Measurements from ENCODE around the gene PAQR9. TPM values are rescaled to one million over a fixed set of nuclear protein-coding genes. Genes with fewer than 3 reads are reported as not detected.
A peak's percentile ranks its signal among the peaks of the same experiment; 100 is the strongest.

Gene PAQR9
- total RNA-seq, 1 donor from 2014 or later = 1.8 TPM

- Mint-ChIP-seq H3K27me3 (ENCODE audit: low read depth) (no peaks in the 10 kb centered on the region), H3K9me3 (no peaks in the 10 kb centered on the region), H3K4me3 (no peak overlapping the region), H3K4me1 (peaks cover 23% of the 10 kb centered on the region), H3K36me3 (ENCODE audit: low read depth) (no peaks in the 10 kb centered on the region), H3K27ac (ENCODE audit: unreplicated experiment) (no peak overlapping the region)
- no peak for DNase-seq (ENCODE audit: low read depth, low spot score)
- no peak for TF ChIP-seq CTCF (conservative IDR thresholded peaks at IDR 0.05)
Measured at GRCh38 chr3:142981108-142981507, 17.6 kb upstream of the PAQR9 start.

GRCh38 chr3:142977399-142977728 is 13.9 kb upstream of the PAQR9 start:
- H3K4me1 Mint-ChIP-seq = peaks cover 17% of the 10 kb centered on the region
- no peaks in the 10 kb centered on the region for H3K9me3 Mint-ChIP-seq

GRCh38 chr3:142976621-142977398 is 13.3 kb upstream of the PAQR9 start:
- Mint-ChIP-seq H3K4me1 (peaks cover 14% of the 10 kb centered on the region), H3K9me3 (no peaks in the 10 kb centered on the region), H3K36me3 (ENCODE audit: low read depth) (no peaks in the 10 kb centered on the region), H3K27me3 (ENCODE audit: low read depth) (no peaks in the 10 kb centered on the region), H3K4me3 (no peak overlapping the region), H3K27ac (ENCODE audit: unreplicated experiment) (peak overlapping the region; percentile 19)
- no peak for TF ChIP-seq CTCF (conservative IDR thresholded peaks at IDR 0.05)
- peak; percentile 18 for DNase-seq (ENCODE audit: low read depth, low spot score)

More at GRCh38 chr3:142977399-142977728, 13.9 kb upstream of the PAQR9 start:
- Mint-ChIP-seq H3K4me3 (no peak overlapping the region), H3K27ac (ENCODE audit: unreplicated experiment) (peak overlapping the region; percentile 19), H3K36me3 (ENCODE audit: low read depth) (no peaks in the 10 kb centered on the region), H3K27me3 (ENCODE audit: low read depth) (no peaks in the 10 kb centered on the region)
- no peak for DNase-seq (ENCODE audit: low read depth, low spot score)
- TF ChIP-seq CTCF (conservative IDR thresholded peaks at IDR 0.05) = no peak

GRCh38 chr3:142975316-142975995 is 12.0 kb upstream of the PAQR9 start:
- no peaks in the 10 kb centered on the region for H3K27me3 Mint-ChIP-seq (ENCODE audit: low read depth)
- H3K9me3 Mint-ChIP-seq = no peaks in the 10 kb centered on the region
- H3K4me3 Mint-ChIP-seq = no peak overlapping the region
- H3K4me1 Mint-ChIP-seq = peaks cover 11% of the 10 kb centered on the region
- no peak overlapping the region for H3K27ac Mint-ChIP-seq (ENCODE audit: unreplicated experiment)
- TF ChIP-seq CTCF (conservative IDR thresholded peaks at IDR 0.05) = no peak
- no peak for DNase-seq (ENCODE audit: low read depth, low spot score)
- H3K36me3 Mint-ChIP-seq (ENCODE audit: low read depth) = no peaks in the 10 kb centered on the region

- H3K4me3 Mint-ChIP-seq = no peak overlapping the region
- no peaks in the 10 kb centered on the region for H3K9me3 Mint-ChIP-seq
- H3K4me1 Mint-ChIP-seq = peaks cover 11% of the 10 kb centered on the region
- no peaks in the 10 kb centered on the region for H3K36me3 Mint-ChIP-seq (ENCODE audit: low read depth)
- DNase-seq (ENCODE audit: low read depth, low spot score) = no peak
- no peaks in the 10 kb centered on the region for H3K27me3 Mint-ChIP-seq (ENCODE audit: low read depth)
- H3K27ac Mint-ChIP-seq (ENCODE audit: unreplicated experiment) = no peak overlapping the region
- no peak for TF ChIP-seq CTCF (conservative IDR thresholded peaks at IDR 0.05)
Measured at GRCh38 chr3:142973217-142974009, 9.9 kb upstream of the PAQR9 start.
